CD14-positive monocyte (primary cell): Measurements from ENCODE around the gene CHST15. TPM values are rescaled to one million over a fixed set of nuclear protein-coding genes. Genes with fewer than 3 reads are reported as not detected.
A peak's percentile ranks its signal among the peaks of the same experiment; 100 is the strongest.

Source experiments
- DNase-seq, 3 donors: peaks; one replicate each; pipeline ENCODE4 v3.0.0-alpha.2; 2011 to 2022
- H2AFZ ChIP-seq: 2 replicates; pipeline ENCODE4 v1.6.0; 2012; ENCODE audit warnings: mild to moderate bottlenecking, low read depth, low read length, inconsistent platforms; ENCODE audit not compliant: insufficient read depth, poor library complexity, severe bottlenecking
- H3K27ac ChIP-seq, 2 donors: 1 replicate in 1 of 2; 2 replicates in 1 of 2; pipeline ENCODE4 v1.5.1; 2012 to 2013; ENCODE audit warnings: low read length in 2 of 2, control low read depth in 1 of 2, inconsistent platforms in 1 of 2, low read depth in 1 of 2, mild to moderate bottlenecking in 1 of 2
- H3K27me3 ChIP-seq, 2 donors: one replicate each; pipeline versions ENCODE4 v1.6.0 to v1.6.1; 2011 to 2013; ENCODE audit warnings: low read length in 2 of 2; ENCODE audit not compliant: control insufficient read depth in 2 of 2, insufficient read depth in 2 of 2
- H3K36me3 ChIP-seq, 2 donors: replicated peaks in 1 of 2; 1 replicate in 1 of 2; 2 replicates in 1 of 2; pipeline versions ENCODE4 v1.5.1 to v1.6.1; 2012 to 2013; ENCODE audit warnings: low read length in 2 of 2, control low read depth in 1 of 2, inconsistent platforms in 1 of 2, mild to moderate bottlenecking in 1 of 2; ENCODE audit not compliant: insufficient read depth in 2 of 2, control insufficient read depth in 1 of 2
- H3K4me1 ChIP-seq, 2 donors: 1 replicate in 1 of 2; 2 replicates in 1 of 2; pipeline versions ENCODE4 v1.5.1 to v1.6.1; 2012 to 2013; ENCODE audit warnings: low read length in 2 of 2, control low read depth in 1 of 2, inconsistent platforms in 1 of 2, mild to moderate bottlenecking in 1 of 2, moderate library complexity in 1 of 2; ENCODE audit not compliant: insufficient read depth in 2 of 2, control insufficient read depth in 1 of 2
- H3K4me2 ChIP-seq: replicated peaks from 2 replicates; pipeline ENCODE3; 2012; ENCODE audit warnings: low read length, moderate library complexity, mild to moderate bottlenecking; ENCODE audit not compliant: poor library complexity, severe bottlenecking; ENCODE audit errors: extremely low read depth
- H3K4me3 ChIP-seq, 3 experiments: fragments of 200-600 bp in 1 of 3; sonication (generic) in 1 of 3; replicated peaks in 1 of 3; 1 replicate in 2 of 3; 2 replicates in 1 of 3; pipeline ENCODE4 v1.5.1; 2011 to 2013; ENCODE audit warnings: low read length in 3 of 3, mild to moderate bottlenecking in 3 of 3, control low read depth in 2 of 3, low read depth in 2 of 3, inconsistent platforms in 1 of 3, moderate library complexity in 1 of 3
- H3K79me2 ChIP-seq: 2 replicates; pipeline ENCODE4 v1.6.0; 2012; ENCODE audit warnings: mild to moderate bottlenecking, control low read depth, inconsistent platforms, low read length, moderate library complexity; ENCODE audit not compliant: insufficient read depth
- H3K9ac ChIP-seq: 2 replicates; pipeline ENCODE4 v1.6.0; 2017; ENCODE audit warnings: low read length, mild to moderate bottlenecking; ENCODE audit not compliant: insufficient read depth, poor library complexity, severe bottlenecking
- H3K9me3 ChIP-seq, 2 donors: replicated peaks in 1 of 2; 1 replicate in 1 of 2; 2 replicates in 1 of 2; pipeline versions ENCODE4 v1.5.1 to v1.6.1; 2012 to 2013; ENCODE audit warnings: low read length in 2 of 2, control low read depth in 1 of 2; ENCODE audit not compliant: control insufficient read depth in 1 of 2, insufficient read depth in 1 of 2
- H4K20me1 ChIP-seq: 2 replicates; pipeline ENCODE4 v1.6.0; 2012; ENCODE audit warnings: mild to moderate bottlenecking, low read length, control low read depth, moderate library complexity; ENCODE audit not compliant: insufficient read depth
- H3K27ac Mint-ChIP-seq, 7 donors: one replicate each; pipeline ENCODE4 v1.8.0; 2020; ENCODE audit warnings: mild to moderate bottlenecking in 7 of 7, mixed read lengths in 7 of 7, moderate library complexity in 6 of 7, inconsistent platforms in 2 of 7
- H3K27me3 Mint-ChIP-seq, 3 donors: one replicate each; pipeline ENCODE4 v1.8.0; 2021 to 2022; ENCODE audit warnings: low read depth in 3 of 3, mild to moderate bottlenecking in 3 of 3, mixed read lengths in 3 of 3, moderate library complexity in 3 of 3, inconsistent platforms in 1 of 3
- H3K36me3 Mint-ChIP-seq, 2 donors: one replicate each; pipeline ENCODE4 v1.8.0; 2020; ENCODE audit warnings: mixed read lengths in 2 of 2, inconsistent platforms in 1 of 2, mild to moderate bottlenecking in 1 of 2
- H3K4me1 Mint-ChIP-seq: one replicate; pipeline ENCODE4 v1.8.0; 2020; ENCODE audit warnings: mild to moderate bottlenecking, mixed read lengths
- H3K4me3 Mint-ChIP-seq, 2 donors: one replicate each; pipeline ENCODE4 v1.8.0; 2020; ENCODE audit warnings: mild to moderate bottlenecking in 2 of 2, mixed read lengths in 2 of 2, moderate library complexity in 1 of 2
- H3K9me3 Mint-ChIP-seq, 7 donors: one replicate each; pipeline ENCODE4 v1.8.0; 2020 to 2022; ENCODE audit warnings: mixed read lengths in 7 of 7, mild to moderate bottlenecking in 6 of 7, moderate library complexity in 6 of 7, inconsistent platforms in 2 of 7
- CTCF ChIP-seq: fragments of 200-600 bp; IDR thresholded peaks from one replicate; pipeline ENCODE4 v1.8.0; 2022; ENCODE audit warnings: antibody characterized with exemption, mild to moderate bottlenecking
- WGBS: methylation state at CpG from one replicate; pipeline ENCODE4 v1.1.5; 2013; ENCODE audit warnings: missing lambda C conversion rate; ENCODE audit not compliant: insufficient coverage; 5-methylcytosine and 5-hydroxymethylcytosine counted together
- intact Hi-C, 2 donors: fragments of 100-400 bp; cut with micrococcal nuclease; formaldehyde crosslinking; loops; one replicate each; pipeline versions ENCODE4 v1.15.0 to v1.15.1; 2023
- polyA plus RNA-seq, 3 donors: library from polyadenylated mRNA; depleted of rRNA in 1 of 3; unstranded in 2 of 3; stranded (reverse) in 1 of 3; fragments of 300-500 nt in 2 of 3; fragments of >200 nt in 1 of 3; fragmentation: Illumina TruSeq in 2 of 3; gene quantifications; 1 replicate in 2 of 3; 2 replicates in 1 of 3; pipeline ENCODE4 v1.2.3, GENCODE V29; 2012 to 2021

Gene CHST15
- polyA plus RNA-seq, 3 donors, result 54.4 to 106 (median 87.5) TPM

GRCh38 chr10:124100124-124100523 is 6.7 kb upstream of the CHST15 start:
- no peak overlapping the region for H3K4me3 Mint-ChIP-seq
- Histone ChIP-seq H3K36me3 (no peaks in the 10 kb centered on the region), H3K4me1 (peaks cover 11 to 21% of the 10 kb centered on the region in 2 donors), H3K27ac (peak overlapping the region; percentile 23 to 41), H3K9ac (no peak overlapping the region), H3K9me3 (peaks cover 6 to 18% of the 10 kb centered on the region in 2 donors), H4K20me1 (no peaks in the 10 kb centered on the region), H2AFZ (no peak overlapping the region), H3K27me3 (peaks cover 0 to 13% of the 10 kb centered on the region in 2 donors), H3K4me3 (no peak overlapping the region), H3K79me2 (no peaks in the 10 kb centered on the region), H3K4me2 (no peak overlapping the region)
- peak overlapping the region in 3 of 7 donors; percentile 62 to 81 (median 72) for H3K27ac Mint-ChIP-seq
- H3K9me3 Mint-ChIP-seq, result peaks cover 5 to 25% (median 21%) of the 10 kb centered on the region in 7 donors
- intact Hi-C loops, result no loop called here
- no peak for TF ChIP-seq CTCF
- peaks cover 18 to 22% of the 10 kb centered on the region in 2 donors for H3K36me3 Mint-ChIP-seq
- peaks cover 27% of the 10 kb centered on the region for H3K4me1 Mint-ChIP-seq
- peaks cover 22 to 37% (median 25%) of the 10 kb centered on the region in 3 donors for H3K27me3 Mint-ChIP-seq
- DNase-seq, result no peak
- no CpG with 5 or more reads among the region's 5 CpGs for WGBS

DNA sequence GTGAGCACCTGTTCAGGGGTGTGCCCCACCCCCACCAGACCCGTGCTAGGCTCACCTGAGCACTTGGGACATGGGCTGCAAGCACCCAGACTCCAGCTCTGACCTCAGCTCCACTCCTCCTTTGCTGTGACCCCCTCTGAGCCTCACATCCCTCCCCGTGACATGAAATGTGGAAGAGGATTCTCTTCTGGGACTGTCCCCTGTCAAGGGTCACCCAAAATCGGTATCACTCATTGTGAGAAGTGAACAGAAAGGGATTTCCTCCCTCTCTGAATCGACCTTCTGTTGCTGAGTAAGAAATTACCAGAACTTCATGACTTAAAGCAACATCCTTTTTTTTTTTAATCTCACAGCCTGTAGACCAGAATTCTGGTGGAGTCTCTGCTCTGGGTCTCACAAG is 6.2 kb upstream of the CHST15 start:
- no peak overlapping the region for H3K9ac ChIP-seq
- H4K20me1 ChIP-seq, result no peaks in the 10 kb centered on the region
- peaks cover 17 to 26% of the 10 kb centered on the region in 2 donors for H3K4me1 ChIP-seq
- no peak overlapping the region for H3K4me2 ChIP-seq
- no CpG with 5 or more reads among the region's 4 CpGs for WGBS
- H3K79me2 ChIP-seq, result no peaks in the 10 kb centered on the region
- DNase-seq, result peak; percentile 24 to 78 (median 40)
- Mint-ChIP-seq H3K9me3 (peaks cover 5 to 25% (median 21%) of the 10 kb centered on the region in 7 donors), H3K36me3 (peaks cover 20 to 23% of the 10 kb centered on the region in 2 donors), H3K4me1 (peaks cover 32% of the 10 kb centered on the region), H3K27ac (peak overlapping the region in 2 of 7 donors; percentile 59 to 81), H3K4me3 (no peak overlapping the region), H3K27me3 (peaks cover 20 to 36% (median 22%) of the 10 kb centered on the region in 3 donors)
- peak overlapping the region in 1 of 2 donors; percentile 23 for H3K27ac ChIP-seq
- H3K36me3 ChIP-seq, result no peaks in the 10 kb centered on the region
- no peak overlapping the region for H3K4me3 ChIP-seq
- H3K27me3 ChIP-seq, result peaks cover 0 to 13% of the 10 kb centered on the region in 2 donors
- no peak overlapping the region for H2AFZ ChIP-seq
- intact Hi-C loops, result loop anchor here in 1 of 2 donors (10.0 kb wide), 1 partner anchor 165 kb away; no protein-coding TSS in a partner anchor
- H3K9me3 ChIP-seq, result peaks cover 6 to 18% of the 10 kb centered on the region in 2 donors
- no peak for TF ChIP-seq CTCF
